Measurements from ENCODE around the gene NEU1. TPM values are rescaled to one million over a fixed set of nuclear protein-coding genes. Genes with fewer than 3 reads are reported as not detected.

Gene NEU1
- total RNA-seq, 2 experiments from 2014 or later, result 5.5 to 13.4 TPM

GRCh38 chr6:31906122-31906521 lies 43.5 kb upstream of the NEU1 start:
- POLR2A ChIA-PET, result interaction anchor here (1.5 kb wide), 1 partner anchor 18 kb away, joined by 4 read pairs; no protein-coding TSS in a partner anchor
- no TSS peak for BruUV-seq (replicated peaks)
- Histone ChIP-seq H3K9me2 (ENCODE audit: insufficient read depth, low read length) (no peaks in the 10 kb centered on the region), H3K4me2 (ENCODE audit: low read length) (no peak overlapping the region), H2AFZ (ENCODE audit: low read length) (no peak overlapping the region), H3K36me3 (ENCODE audit: insufficient read depth, low read length) (no peaks in the 10 kb centered on the region), H3K79me2 (ENCODE audit: insufficient read depth, low read depth, low read length) (no peaks in the 10 kb centered on the region), H3K4me1 (ENCODE audit: insufficient read depth, low read length, poor library complexity, severe bottlenecking) (peaks cover 14% of the 10 kb centered on the region), H3K4me3 (ENCODE audit: low read depth, low read length, poor library complexity, severe bottlenecking) (no peak overlapping the region), H4K20me1 (ENCODE audit: insufficient read depth, low read length) (no peaks in the 10 kb centered on the region), H3K9me3 (ENCODE audit: low read length) (no peaks in the 10 kb centered on the region), H3K27ac (ENCODE audit: low read depth, low read length, poor library complexity, severe bottlenecking) (no peak overlapping the region)
- CTCF ChIA-PET (ENCODE audit: unreplicated experiment), result no interaction called here
- DNase-seq (ENCODE audit: low spot score), result no peak
- no peak for TF ChIP-seq EZH2phosphoT487 (IDR thresholded peaks at IDR 0.05; ENCODE audit: borderline replicate concordance, low read depth, low read length)
- TF ChIP-seq, protein P1, sequence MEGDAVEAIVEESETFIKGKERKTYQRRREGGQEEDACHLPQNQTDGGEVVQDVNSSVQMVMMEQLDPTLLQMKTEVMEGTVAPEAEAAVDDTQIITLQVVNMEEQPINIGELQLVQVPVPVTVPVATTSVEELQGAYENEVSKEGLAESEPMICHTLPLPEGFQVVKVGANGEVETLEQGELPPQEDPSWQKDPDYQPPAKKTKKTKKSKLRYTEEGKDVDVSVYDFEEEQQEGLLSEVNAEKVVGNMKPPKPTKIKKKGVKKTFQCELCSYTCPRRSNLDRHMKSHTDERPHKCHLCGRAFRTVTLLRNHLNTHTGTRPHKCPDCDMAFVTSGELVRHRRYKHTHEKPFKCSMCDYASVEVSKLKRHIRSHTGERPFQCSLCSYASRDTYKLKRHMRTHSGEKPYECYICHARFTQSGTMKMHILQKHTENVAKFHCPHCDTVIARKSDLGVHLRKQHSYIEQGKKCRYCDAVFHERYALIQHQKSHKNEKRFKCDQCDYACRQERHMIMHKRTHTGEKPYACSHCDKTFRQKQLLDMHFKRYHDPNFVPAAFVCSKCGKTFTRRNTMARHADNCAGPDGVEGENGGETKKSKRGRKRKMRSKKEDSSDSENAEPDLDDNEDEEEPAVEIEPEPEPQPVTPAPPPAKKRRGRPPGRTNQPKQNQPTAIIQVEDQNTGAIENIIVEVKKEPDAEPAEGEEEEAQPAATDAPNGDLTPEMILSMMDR (conservative IDR thresholded peaks at IDR 0.05; ENCODE audit: low read length), result no peak
- intact Hi-C loops (cut with micrococcal nuclease; ENCODE audit: unreplicated experiment), result no loop called here

DNA sequence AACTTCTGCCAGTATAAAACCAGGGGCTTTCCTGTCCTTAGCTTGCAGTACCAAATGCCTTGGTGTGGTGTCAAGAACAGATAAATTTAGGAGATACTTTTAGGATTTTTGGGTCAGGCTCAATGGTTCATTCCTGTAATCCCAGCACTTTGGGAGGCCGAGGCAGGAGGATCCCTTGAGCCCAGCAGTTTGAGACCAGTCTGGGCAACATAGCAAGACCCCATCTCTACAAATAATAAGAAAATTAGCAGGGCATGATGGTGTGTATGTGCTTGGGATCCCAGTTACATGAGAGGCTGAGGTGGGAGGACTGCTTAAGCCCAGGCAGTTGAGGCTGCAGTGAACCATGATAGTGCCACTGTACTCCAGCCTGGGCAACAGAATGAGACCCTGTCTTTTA lies 42.4 kb upstream of the NEU1 start:
- Histone ChIP-seq H3K4me3 (ENCODE audit: low read depth, low read length, poor library complexity, severe bottlenecking) (no peak overlapping the region), H3K9me2 (ENCODE audit: insufficient read depth, low read length) (no peaks in the 10 kb centered on the region), H3K79me2 (ENCODE audit: insufficient read depth, low read depth, low read length) (no peaks in the 10 kb centered on the region), H3K9me3 (ENCODE audit: low read length) (no peaks in the 10 kb centered on the region), H3K27ac (ENCODE audit: low read depth, low read length, poor library complexity, severe bottlenecking) (no peak overlapping the region), H4K20me1 (ENCODE audit: insufficient read depth, low read length) (no peaks in the 10 kb centered on the region), H3K4me2 (ENCODE audit: low read length) (no peak overlapping the region), H3K4me1 (ENCODE audit: insufficient read depth, low read length, poor library complexity, severe bottlenecking) (peaks cover 20% of the 10 kb centered on the region), H3K36me3 (ENCODE audit: insufficient read depth, low read length) (no peaks in the 10 kb centered on the region), H2AFZ (ENCODE audit: low read length) (no peak overlapping the region)
- DNase-seq (ENCODE audit: low spot score), result no peak
- BruUV-seq (replicated peaks), result no TSS peak
- TF ChIP-seq EZH2phosphoT487 (IDR thresholded peaks at IDR 0.05; ENCODE audit: borderline replicate concordance, low read depth, low read length), result no peak
- TF ChIP-seq, protein P1 (conservative IDR thresholded peaks at IDR 0.05; ENCODE audit: low read length), result no peak
- intact Hi-C loops (cut with micrococcal nuclease; ENCODE audit: unreplicated experiment), result no loop called here
- CTCF ChIA-PET (ENCODE audit: unreplicated experiment), result no interaction called here
- POLR2A ChIA-PET, result interaction anchor here (0.7 to 1.6 kb wide), 3 partner anchors 19 to 61 kb away, joined by 3 to 4 read pairs (median 4); no protein-coding TSS in a partner anchor

- intact Hi-C loops (cut with micrococcal nuclease; ENCODE audit: unreplicated experiment), result no loop called here
- H3K4me1 ChIP-seq (ENCODE audit: insufficient read depth, low read length, poor library complexity, severe bottlenecking), result peaks cover 29% of the 10 kb centered on the region
- ChIA-PET POLR2A (interaction anchor here (1.6 kb wide), 1 partner anchor 54 kb away, joined by 3 read pairs; no protein-coding TSS in a partner anchor), CTCF (ENCODE audit: unreplicated experiment) (no interaction called here)
- TF ChIP-seq EZH2phosphoT487 (IDR thresholded peaks at IDR 0.05; ENCODE audit: borderline replicate concordance, low read depth, low read length), result no peak
- TF ChIP-seq, protein P1 (conservative IDR thresholded peaks at IDR 0.05; ENCODE audit: low read length), result no peak
- H3K9me3 ChIP-seq (ENCODE audit: low read length), result no peaks in the 10 kb centered on the region
- DNase-seq (ENCODE audit: low spot score), result no peak
- no peak overlapping the region for H3K4me2 ChIP-seq (ENCODE audit: low read length)
- no peak overlapping the region for H2AFZ ChIP-seq (ENCODE audit: low read length)
- no TSS peak for BruUV-seq (replicated peaks)
- H3K9me2 ChIP-seq (ENCODE audit: insufficient read depth, low read length), result no peaks in the 10 kb centered on the region
- no peak overlapping the region for H3K27ac ChIP-seq (ENCODE audit: low read depth, low read length, poor library complexity, severe bottlenecking)
- no peaks in the 10 kb centered on the region for H3K36me3 ChIP-seq (ENCODE audit: insufficient read depth, low read length)
- no peaks in the 10 kb centered on the region; the same call in 1 of the 2 replicates for H3K79me2 ChIP-seq (ENCODE audit: insufficient read depth, low read depth, low read length)
- H3K4me3 ChIP-seq (ENCODE audit: low read depth, low read length, poor library complexity, severe bottlenecking), result no peak overlapping the region
- H4K20me1 ChIP-seq (ENCODE audit: insufficient read depth, low read length), result no peaks in the 10 kb centered on the region
Measured at GRCh38 chr6:31903957-31904356, 41.3 kb upstream of the NEU1 start.

Measured in OCI-LY7 (cell line).